ENCODE data around the gene HOXA13. TPM values are rescaled to one million over a fixed set of nuclear protein-coding genes. Genes with fewer than 3 reads are reported as not detected.

Gene HOXA13
- polyA plus RNA-seq, 1 donor from 2014 or later, result not detected

- Mint-ChIP-seq H3K27ac (peak overlapping the region; percentile 27 to 98 (median 92)), H3K27me3 (peaks cover 51% of the 10 kb centered on the region), H3K4me1 (peaks cover 7 to 12% (median 10%) of the 10 kb centered on the region in 3 donors), H3K4me3 (peak overlapping the region in 2 of 4 donors; percentile 60 to 91), H3K36me3 (peaks cover 2% of the 10 kb centered on the region), H3K9me3 (peaks cover 0 to 10% (median 0%) of the 10 kb centered on the region in 3 donors)
These were observed 28.6 kb downstream of the HOXA13 start for GRCh38 chr7:27171325-27171636.

- Mint-ChIP-seq H3K9me3 (peaks cover 0 to 13% (median 0%) of the 10 kb centered on the region in 3 donors), H3K4me1 (peaks cover 7 to 12% (median 10%) of the 10 kb centered on the region in 3 donors), H3K27me3 (peaks cover 48% of the 10 kb centered on the region), H3K36me3 (peaks cover 2% of the 10 kb centered on the region), H3K4me3 (peak overlapping the region in 3 of 4 donors; percentile 17 to 62 (median 60)), H3K27ac (peak overlapping the region; percentile 63 to 98 (median 80))
These were observed 29.2 kb downstream of the HOXA13 start for GRCh38 chr7:27170426-27171324.

GRCh38 chr7:27169658-27170425, 30.0 kb downstream of the HOXA13 start:
- peaks cover 7 to 12% (median 9%) of the 10 kb centered on the region in 3 donors for H3K4me1 Mint-ChIP-seq

GRCh38 chr7:27168265-27168947, 31.5 kb downstream of the HOXA13 start:
- Mint-ChIP-seq H3K9me3 (peaks cover 0 to 13% (median 0%) of the 10 kb centered on the region in 3 donors), H3K4me1 (peaks cover 7 to 12% (median 9%) of the 10 kb centered on the region in 3 donors), H3K36me3 (peaks cover 3% of the 10 kb centered on the region), H3K27me3 (peaks cover 48% of the 10 kb centered on the region), H3K27ac (peak overlapping the region; percentile 85 to 98 (median 95)), H3K4me3 (peak overlapping the region; percentile 38 to 90 (median 76))

More at GRCh38 chr7:27169658-27170425, 30.0 kb downstream of the HOXA13 start:
- peak overlapping the region in 3 of 4 donors; percentile 45 to 62 (median 60) for H3K4me3 Mint-ChIP-seq
- H3K27ac Mint-ChIP-seq, result peak overlapping the region; percentile 63 to 98 (median 95)
- peaks cover 2% of the 10 kb centered on the region for H3K36me3 Mint-ChIP-seq
- peaks cover 44% of the 10 kb centered on the region for H3K27me3 Mint-ChIP-seq
- H3K9me3 Mint-ChIP-seq, result peaks cover 0 to 13% (median 0%) of the 10 kb centered on the region in 3 donors

- H3K4me1 Mint-ChIP-seq, result peaks cover 7 to 13% (median 9%) of the 10 kb centered on the region in 3 donors
- peak overlapping the region in 2 of 4 donors; percentile 39 to 86 for H3K4me3 Mint-ChIP-seq
- H3K27ac Mint-ChIP-seq, result peak overlapping the region; percentile 85 to 98 (median 93)
- peaks cover 50% of the 10 kb centered on the region for H3K27me3 Mint-ChIP-seq
- H3K36me3 Mint-ChIP-seq, result peaks cover 3% of the 10 kb centered on the region
- H3K9me3 Mint-ChIP-seq, result peaks cover 0 to 13% (median 0%) of the 10 kb centered on the region in 3 donors
These were observed 32.0 kb downstream of the HOXA13 start for GRCh38 chr7:27167916-27168264.

GRCh38 chr7:27166531-27167505, 33.1 kb downstream of the HOXA13 start:
- Mint-ChIP-seq H3K4me1 (peaks cover 2 to 13% (median 5%) of the 10 kb centered on the region in 3 donors), H3K36me3 (peaks cover 3% of the 10 kb centered on the region), H3K27me3 (peaks cover 47% of the 10 kb centered on the region), H3K4me3 (peak overlapping the region in 2 of 4 donors; percentile 79 to 86), H3K9me3 (peaks cover 0 to 10% (median 0%) of the 10 kb centered on the region in 3 donors), H3K27ac (peak overlapping the region; percentile 85 to 98 (median 93))

- Mint-ChIP-seq H3K9me3 (peaks cover 0 to 10% (median 0%) of the 10 kb centered on the region in 3 donors), H3K36me3 (peaks cover 1% of the 10 kb centered on the region), H3K27ac (peak overlapping the region; percentile 85 to 98 (median 98)), H3K4me3 (peak overlapping the region in 3 of 4 donors; percentile 66 to 82 (median 70)), H3K27me3 (peaks cover 44% of the 10 kb centered on the region), H3K4me1 (peaks cover 1 to 11% (median 3%) of the 10 kb centered on the region in 3 donors)
These were observed 33.8 kb downstream of the HOXA13 start for GRCh38 chr7:27165996-27166530.

GRCh38 chr7:27165089-27165995, 34.5 kb downstream of the HOXA13 start, which contains the start of gene HOXA9:
TSS of gene HOXA9 (minus strand) at chr7:27165537. CDS start at chr7:27165457, 80 bp downstream.
- Mint-ChIP-seq H3K4me1 (peaks cover 3 to 14% (median 4%) of the 10 kb centered on the region in 3 donors), H3K27me3 (peaks cover 44% of the 10 kb centered on the region), H3K36me3 (peaks cover 1% of the 10 kb centered on the region), H3K27ac (peak within 1 kb of the TSS; percentile 85 to 98 (median 98)), H3K9me3 (peaks cover 0 to 10% (median 0%) of the 10 kb centered on the region in 3 donors), H3K4me3 (peak within 1 kb of the TSS; percentile 25 to 82 (median 73))

- H3K27me3 Mint-ChIP-seq, result peaks cover 50% of the 10 kb centered on the region
- peak overlapping the region in 3 of 4 donors; percentile 51 to 75 (median 71) for H3K4me3 Mint-ChIP-seq
- peaks cover 0 to 10% (median 0%) of the 10 kb centered on the region in 3 donors for H3K9me3 Mint-ChIP-seq
- peak overlapping the region; percentile 40 to 98 (median 60) for H3K27ac Mint-ChIP-seq
- H3K4me1 Mint-ChIP-seq, result peaks cover 3 to 21% (median 6%) of the 10 kb centered on the region in 3 donors
- peaks cover 1% of the 10 kb centered on the region for H3K36me3 Mint-ChIP-seq
These were observed 35.4 kb downstream of the HOXA13 start for GRCh38 chr7:27164367-27165088.

GRCh38 chr7:27164045-27164366, 35.9 kb downstream of the HOXA13 start:
- peak overlapping the region; percentile 40 to 98 (median 60) for H3K27ac Mint-ChIP-seq
- H3K4me3 Mint-ChIP-seq, result peak overlapping the region in 2 of 4 donors; percentile 19 to 71
- peaks cover 1% of the 10 kb centered on the region for H3K36me3 Mint-ChIP-seq
- peaks cover 3 to 23% (median 6%) of the 10 kb centered on the region in 3 donors for H3K4me1 Mint-ChIP-seq
- peaks cover 0 to 10% (median 0%) of the 10 kb centered on the region in 3 donors for H3K9me3 Mint-ChIP-seq
- peaks cover 52% of the 10 kb centered on the region for H3K27me3 Mint-ChIP-seq

GRCh38 chr7:27163288-27164044, 36.4 kb downstream of the HOXA13 start:
- peaks cover 0 to 27% (median 8%) of the 10 kb centered on the region in 3 donors for H3K4me1 Mint-ChIP-seq
- peak overlapping the region; percentile 40 to 98 (median 60) for H3K27ac Mint-ChIP-seq
- peak overlapping the region in 1 of 4 donors; percentile 71 for H3K4me3 Mint-ChIP-seq
- H3K9me3 Mint-ChIP-seq, result peaks cover 0 to 7% (median 0%) of the 10 kb centered on the region in 3 donors
- H3K36me3 Mint-ChIP-seq, result peaks cover 1% of the 10 kb centered on the region
- H3K27me3 Mint-ChIP-seq, result peaks cover 51% of the 10 kb centered on the region
